HL-60 (cell line): ENCODE results near the gene TCF25.
"Not testable (repeated sequence)": the region's sequence is repeated elsewhere in the genome, so short reads cannot be mapped to it uniquely, and the experiment has no call there.

Experiments used
- DNase-seq, 2 experiments: peaks; one replicate each; pipeline ENCODE4 v3.0.0-alpha.2; 2010 to 2020; ENCODE audit warnings: low read depth in 1 of 2, low spot score in 1 of 2
- H3K27ac ChIP-seq: fragments of 250-450 bp; sonication (Bioruptor Pico); replicated peaks from 2 replicates; pipeline ENCODE4 v1.5.1; 2020; ENCODE audit warnings: mild to moderate bottlenecking, moderate library complexity
- H3K27me3 ChIP-seq: fragments of 250-450 bp; sonication (Bioruptor Pico); 2 replicates; pipeline ENCODE4 v1.5.1; 2021; ENCODE audit warnings: mild to moderate bottlenecking, moderate library complexity; ENCODE audit not compliant: insufficient read depth, poor library complexity, severe bottlenecking
- H3K4me3 ChIP-seq: replicated peaks from 2 replicates; pipeline ENCODE4 v1.5.1; 2011; ENCODE audit warnings: mild to moderate bottlenecking, control low read depth, low read length; ENCODE audit not compliant: insufficient read depth
- CTCF ChIP-seq: IDR thresholded peaks from one replicate; pipeline ENCODE4 v1.5.1; 2011; ENCODE audit warnings: low read length, control low read depth, inconsistent platforms; ENCODE audit not compliant: insufficient read depth
- GABPA ChIP-seq: IDR thresholded peaks from 2 replicates; pipeline ENCODE4 v1.6.1; 2012; ENCODE audit warnings: low read depth
- POLR2AphosphoS5 ChIP-seq: IDR thresholded peaks from 2 replicates; pipeline ENCODE4 v1.6.1; 2012; ENCODE audit warnings: low read depth
- REST ChIP-seq: IDR thresholded peaks from 2 replicates; pipeline ENCODE4 v1.6.1; 2012; ENCODE audit warnings: low read depth; ENCODE audit not compliant: insufficient replicate concordance
- SPI1 ChIP-seq: IDR thresholded peaks from 2 replicates; pipeline ENCODE4 v1.6.1; 2012; ENCODE audit warnings: low read depth, mild to moderate bottlenecking, borderline replicate concordance

The TCF25 gene

GRCh38 chr16:89831810-89832328, 41.5 kb upstream of the TCF25 start:
- Histone ChIP-seq H3K27me3 (no peaks in the 10 kb centered on the region), H3K27ac (no peak overlapping the region), H3K4me3 (no peak overlapping the region)
- TF ChIP-seq GABPA (no peak), POLR2AphosphoS5 (no peak), CTCF (no peak), REST (no peak), SPI1 (no peak)
- DNase-seq, result no peak

- not testable (repeated sequence) for H3K27me3 ChIP-seq, DNase-seq, H3K4me3 ChIP-seq, H3K27ac ChIP-seq
Observed at GRCh38 chr16:89833664-89834363, 39.6 kb upstream of the TCF25 start.

GRCh38 chr16:89834813-89835363, 38.5 kb upstream of the TCF25 start:
- H3K4me3 ChIP-seq, DNase-seq, H3K27me3 ChIP-seq, H3K27ac ChIP-seq: not testable (repeated sequence)

- DNase-seq, H3K4me3 ChIP-seq, H3K27ac ChIP-seq, H3K27me3 ChIP-seq: not testable (repeated sequence)
Observed at GRCh38 chr16:89836484-89836883, 36.9 kb upstream of the TCF25 start.

GRCh38 chr16:89837014-89837546, 36.3 kb upstream of the TCF25 start:
- no peak overlapping the region for H3K27ac ChIP-seq
- TF ChIP-seq POLR2AphosphoS5, result no peak
- TF ChIP-seq CTCF, result no peak
- TF ChIP-seq REST, result no peak
- no peak for TF ChIP-seq GABPA
- TF ChIP-seq SPI1, result no peak
- H3K27me3 ChIP-seq, result no peaks in the 10 kb centered on the region
- no peak for DNase-seq
- H3K4me3 ChIP-seq, result no peak overlapping the region
